ENCODE data around the gene FAM124B.

- TF ChIP-seq CTCF (conservative IDR thresholded peaks at IDR 0.05; ENCODE audit: low read depth, low read length) (no peak), EZH2phosphoT487 (IDR thresholded peaks at IDR 0.05; ENCODE audit: borderline replicate concordance, low read length) (no peak)
Measured at GRCh38 chr2:224403657-224404056, 1.8 kb upstream of the FAM124B start.

All from PC-3 (cell line).